Effector memory CD4-positive, alpha-beta T cell (primary cell): ENCODE measurements around the gene ESR1.

Experiments used
- DNase-seq, 3 donors: peaks; one replicate each; pipeline ENCODE4 v3.0.0-alpha.2; 2020
- H3K27ac ChIP-seq: 2 replicates; pipeline ENCODE4 v1.7.0; 2013; ENCODE audit warnings: mild to moderate bottlenecking, low read length, moderate library complexity; ENCODE audit not compliant: insufficient read depth, poor library complexity, severe bottlenecking
- H3K27me3 ChIP-seq: replicated peaks from 2 replicates; pipeline ENCODE4 v1.7.0; 2013; ENCODE audit warnings: mild to moderate bottlenecking, low read length; ENCODE audit not compliant: insufficient read depth, control insufficient read depth, poor library complexity, severe bottlenecking
- H3K36me3 ChIP-seq: 2 replicates; pipeline ENCODE4 v1.7.0; 2013; ENCODE audit warnings: mild to moderate bottlenecking, low read length, moderate library complexity; ENCODE audit not compliant: control insufficient read depth, insufficient read depth
- H3K4me1 ChIP-seq: 2 replicates; pipeline ENCODE4 v1.7.0; 2013; ENCODE audit warnings: low read length, mild to moderate bottlenecking; ENCODE audit not compliant: control insufficient read depth, insufficient read depth, poor library complexity, severe bottlenecking
- H3K4me3 ChIP-seq: 2 replicates; pipeline ENCODE4 v1.7.0; 2013; ENCODE audit warnings: low read length, low read depth, mild to moderate bottlenecking; ENCODE audit not compliant: insufficient read depth, poor library complexity, severe bottlenecking
- H3K9me3 ChIP-seq: 2 replicates; pipeline ENCODE4 v1.7.0; 2013; ENCODE audit warnings: mild to moderate bottlenecking, low read length, moderate library complexity; ENCODE audit not compliant: control insufficient read depth

The ESR1 gene

DNA sequence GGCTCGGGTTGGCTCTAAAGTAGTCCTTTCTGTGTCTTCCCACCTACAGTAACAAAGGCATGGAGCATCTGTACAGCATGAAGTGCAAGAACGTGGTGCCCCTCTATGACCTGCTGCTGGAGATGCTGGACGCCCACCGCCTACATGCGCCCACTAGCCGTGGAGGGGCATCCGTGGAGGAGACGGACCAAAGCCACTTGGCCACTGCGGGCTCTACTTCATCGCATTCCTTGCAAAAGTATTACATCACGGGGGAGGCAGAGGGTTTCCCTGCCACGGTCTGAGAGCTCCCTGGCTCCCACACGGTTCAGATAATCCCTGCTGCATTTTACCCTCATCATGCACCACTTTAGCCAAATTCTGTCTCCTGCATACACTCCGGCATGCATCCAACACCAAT lies 291.2 kb downstream of the ESR1 start:
- Histone ChIP-seq H3K4me1 (no peaks in the 10 kb centered on the region), H3K9me3 (no peaks in the 10 kb centered on the region), H3K27ac (no peak overlapping the region), H3K36me3 (no peaks in the 10 kb centered on the region), H3K4me3 (no peak overlapping the region), H3K27me3 (no peaks in the 10 kb centered on the region)
- no peak for DNase-seq

DNA sequence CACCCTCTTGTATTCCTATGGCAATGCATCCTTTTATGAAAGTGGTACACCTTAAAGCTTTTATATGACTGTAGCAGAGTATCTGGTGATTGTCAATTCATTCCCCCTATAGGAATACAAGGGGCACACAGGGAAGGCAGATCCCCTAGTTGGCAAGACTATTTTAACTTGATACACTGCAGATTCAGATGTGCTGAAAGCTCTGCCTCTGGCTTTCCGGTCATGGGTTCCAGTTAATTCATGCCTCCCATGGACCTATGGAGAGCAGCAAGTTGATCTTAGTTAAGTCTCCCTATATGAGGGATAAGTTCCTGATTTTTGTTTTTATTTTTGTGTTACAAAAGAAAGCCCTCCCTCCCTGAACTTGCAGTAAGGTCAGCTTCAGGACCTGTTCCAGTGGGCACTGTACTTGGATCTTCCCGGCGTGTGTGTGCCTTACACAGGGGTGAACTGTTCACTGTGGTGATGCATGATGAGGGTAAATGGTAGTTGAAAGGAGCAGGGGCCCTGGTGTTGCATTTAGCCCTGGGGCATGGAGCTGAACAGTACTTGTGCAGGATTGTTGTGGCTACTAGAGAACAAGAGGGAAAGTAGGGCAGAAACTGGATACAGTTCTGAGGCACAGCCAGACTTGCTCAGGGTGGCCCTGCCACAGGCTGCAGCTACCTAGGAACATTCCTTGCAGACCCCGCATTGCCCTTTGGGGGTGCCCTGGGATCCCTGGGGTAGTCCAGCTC lies 292.1 kb downstream of the ESR1 start:
- no peaks in the 10 kb centered on the region for H3K4me1 ChIP-seq

DNA sequence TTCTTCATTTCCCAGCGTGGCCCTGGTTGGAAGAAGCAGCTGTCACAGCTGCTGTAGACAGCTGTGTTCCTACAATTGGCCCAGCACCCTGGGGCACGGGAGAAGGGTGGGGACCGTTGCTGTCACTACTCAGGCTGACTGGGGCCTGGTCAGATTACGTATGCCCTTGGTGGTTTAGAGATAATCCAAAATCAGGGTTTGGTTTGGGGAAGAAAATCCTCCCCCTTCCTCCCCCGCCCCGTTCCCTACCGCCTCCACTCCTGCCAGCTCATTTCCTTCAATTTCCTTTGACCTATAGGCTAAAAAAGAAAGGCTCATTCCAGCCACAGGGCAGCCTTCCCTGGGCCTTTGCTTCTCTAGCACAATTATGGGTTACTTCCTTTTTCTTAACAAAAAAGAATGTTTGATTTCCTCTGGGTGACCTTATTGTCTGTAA lies 292.7 kb downstream of the ESR1 start:
- Histone ChIP-seq H3K27ac (no peak overlapping the region), H3K4me3 (no peak overlapping the region), H3K4me1 (no peaks in the 10 kb centered on the region), H3K9me3 (no peaks in the 10 kb centered on the region), H3K27me3 (no peaks in the 10 kb centered on the region), H3K36me3 (no peaks in the 10 kb centered on the region)
- DNase-seq = no peak

More for the DNA sequence above, 292.1 kb downstream of the ESR1 start:
- H3K36me3 ChIP-seq = no peaks in the 10 kb centered on the region
- no peak for DNase-seq
- H3K27me3 ChIP-seq = no peaks in the 10 kb centered on the region
- H3K27ac ChIP-seq = no peak overlapping the region
- no peak overlapping the region for H3K4me3 ChIP-seq
- H3K9me3 ChIP-seq = no peaks in the 10 kb centered on the region

DNA sequence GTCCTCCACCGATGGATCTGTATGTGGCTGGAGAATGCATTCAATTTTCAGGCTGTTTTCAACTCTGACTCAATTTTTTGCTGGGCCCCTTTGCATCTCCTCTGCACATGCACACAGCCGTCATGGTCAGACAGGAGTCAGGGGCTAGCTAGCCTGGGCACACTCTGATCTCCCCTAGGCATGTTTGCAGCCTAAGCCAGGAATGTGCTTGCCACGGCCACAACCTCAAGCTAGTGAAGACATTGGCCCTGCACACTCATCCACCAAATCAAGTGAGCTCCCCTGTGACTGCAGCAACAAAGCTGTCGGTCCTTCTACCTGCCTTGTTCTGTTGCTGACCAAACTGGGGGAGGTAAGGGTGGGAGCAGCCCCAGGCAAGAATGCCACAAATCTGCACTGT lies 300.5 kb downstream of the ESR1 start:
- no peak overlapping the region for H3K27ac ChIP-seq
- DNase-seq = no peak
- H3K4me3 ChIP-seq = no peak overlapping the region
- H3K4me1 ChIP-seq = no peaks in the 10 kb centered on the region
- no peaks in the 10 kb centered on the region for H3K36me3 ChIP-seq
- no peaks in the 10 kb centered on the region for H3K27me3 ChIP-seq
- no peaks in the 10 kb centered on the region for H3K9me3 ChIP-seq

DNA sequence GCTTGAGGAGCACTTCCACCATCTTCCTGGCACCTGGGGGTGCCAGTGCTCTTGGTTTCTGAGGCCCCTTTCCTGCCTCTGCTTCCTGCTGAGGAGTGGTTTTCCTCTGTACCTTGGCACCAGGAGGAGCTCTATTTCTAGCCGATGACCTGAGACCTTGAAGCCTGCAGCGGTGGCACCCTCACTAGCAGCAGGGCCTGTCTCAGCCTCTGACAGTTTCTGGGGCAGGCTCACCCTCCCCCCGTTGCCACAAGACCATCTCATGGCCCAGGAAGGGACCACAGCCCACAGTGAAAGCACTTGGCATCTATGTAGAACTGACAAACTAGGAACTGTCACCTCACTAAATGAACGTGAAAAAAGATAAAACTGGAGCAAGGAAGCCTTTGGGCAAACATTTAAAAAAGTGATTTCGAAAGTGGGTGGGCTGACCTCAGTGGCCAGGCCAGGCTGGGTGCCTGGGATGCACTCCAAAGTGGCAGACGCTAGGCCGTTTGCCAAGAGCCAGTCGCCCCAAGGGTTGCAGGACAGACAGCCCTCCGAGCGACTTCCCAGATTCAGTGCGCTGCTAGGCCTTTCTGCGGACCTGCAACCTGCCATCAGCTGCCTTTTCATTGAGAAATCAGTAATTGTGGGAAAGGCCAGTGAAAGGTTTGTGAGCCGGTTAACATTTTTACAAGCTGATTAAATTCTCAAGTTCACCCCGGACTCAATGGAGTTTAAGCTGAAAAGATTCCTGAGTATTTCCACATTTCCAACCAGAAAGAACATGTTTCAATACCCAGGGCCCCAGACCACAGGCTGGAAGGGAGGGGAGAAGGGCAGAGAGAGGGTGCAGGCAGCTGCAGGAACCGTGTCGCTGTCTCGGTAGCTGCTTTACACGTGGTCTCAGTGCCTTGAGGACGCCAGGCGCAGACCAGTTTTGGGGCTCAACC lies 303.7 kb downstream of the ESR1 start:
- DNase-seq = no peak
- H3K4me3 ChIP-seq = no peak overlapping the region
- H3K9me3 ChIP-seq = no peaks in the 10 kb centered on the region
- no peak overlapping the region for H3K27ac ChIP-seq
- no peaks in the 10 kb centered on the region for H3K36me3 ChIP-seq
- H3K4me1 ChIP-seq = no peaks in the 10 kb centered on the region
- H3K27me3 ChIP-seq = no peaks in the 10 kb centered on the region

DNA sequence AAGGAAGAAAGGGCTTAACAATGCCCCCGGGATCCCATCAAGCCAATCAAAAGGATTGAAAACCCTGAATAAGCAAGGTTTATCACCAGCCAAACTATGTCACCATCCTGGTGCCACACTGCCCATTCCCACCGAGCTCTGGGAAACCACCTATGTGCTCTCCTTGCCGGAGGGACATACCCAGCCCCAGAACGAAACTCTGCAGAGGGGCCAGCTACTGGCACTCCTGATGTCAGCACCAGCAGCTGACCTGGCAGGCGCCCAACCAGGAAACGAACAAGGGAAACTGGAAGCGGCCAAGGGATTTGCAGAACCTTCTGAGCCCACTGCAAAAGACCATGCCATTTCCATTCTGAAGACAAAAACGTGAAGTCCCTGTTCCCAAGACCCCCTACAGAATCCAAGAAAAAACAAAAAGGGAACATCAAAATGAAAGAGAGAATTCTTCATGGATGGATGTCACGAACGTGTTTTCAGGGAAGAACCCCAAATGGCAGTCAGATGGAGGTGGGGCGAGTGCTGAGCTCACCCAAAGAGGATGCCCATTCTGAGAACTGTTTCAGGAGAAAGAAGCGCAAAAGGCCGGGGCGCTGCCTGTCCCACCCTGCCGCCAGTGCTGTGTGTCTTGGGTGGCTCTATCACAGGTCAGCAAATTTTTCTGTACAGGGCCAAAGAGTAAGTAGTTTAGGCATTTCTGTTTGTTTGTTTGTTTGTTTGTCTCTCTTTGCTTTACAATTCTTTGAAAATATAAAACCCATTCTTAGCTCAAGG lies 305.2 kb downstream of the ESR1 start:
- no peak overlapping the region for H3K4me3 ChIP-seq
- no peak for DNase-seq
- H3K27me3 ChIP-seq = no peaks in the 10 kb centered on the region
- H3K4me1 ChIP-seq = no peaks in the 10 kb centered on the region
- H3K36me3 ChIP-seq = no peaks in the 10 kb centered on the region
- no peaks in the 10 kb centered on the region for H3K9me3 ChIP-seq
- no peak overlapping the region for H3K27ac ChIP-seq

DNA sequence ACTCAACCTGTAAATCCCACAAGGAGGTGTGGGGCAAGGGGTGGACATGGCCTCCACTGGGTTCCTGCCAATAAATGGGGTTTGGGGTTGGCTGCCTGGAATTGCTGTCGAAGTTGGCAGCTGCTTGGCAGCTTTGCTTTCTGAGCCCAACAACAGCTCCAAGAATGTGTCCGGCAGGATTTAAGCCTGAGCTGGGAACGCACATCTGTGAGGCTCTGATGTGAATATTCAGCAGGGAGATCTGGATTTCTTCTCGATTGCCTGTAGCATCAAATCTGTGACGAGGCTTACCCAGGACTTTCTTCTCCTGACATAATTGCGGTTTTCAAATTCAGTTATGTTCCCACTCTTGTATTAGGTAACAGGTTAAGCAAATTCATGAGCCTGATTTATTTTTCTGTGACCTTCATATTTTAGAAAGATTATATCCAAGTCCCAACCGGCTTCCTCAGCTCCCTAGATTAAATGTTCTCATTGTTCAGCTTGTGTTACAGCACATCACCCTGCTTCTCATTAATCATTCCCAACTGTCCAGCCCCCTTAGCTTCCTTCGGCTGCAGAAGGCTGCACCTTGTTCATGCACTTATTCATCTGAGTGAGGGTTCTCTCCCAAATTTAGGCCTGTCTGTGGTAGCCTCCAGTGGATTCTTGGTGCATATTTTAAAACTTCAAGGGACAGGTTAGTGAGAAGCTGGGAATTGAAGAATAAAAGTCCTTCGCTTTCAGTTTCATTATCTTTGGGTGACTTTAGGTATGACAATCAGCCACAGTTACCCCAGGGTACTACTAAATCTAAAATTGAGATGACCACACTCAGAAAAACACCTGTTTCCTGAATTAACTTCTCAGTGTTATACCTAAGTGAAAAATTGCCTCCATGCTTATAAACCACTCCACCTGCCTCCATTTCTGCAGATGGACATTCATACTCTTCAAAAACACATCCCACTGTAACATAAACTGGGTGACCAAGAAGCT lies 310.0 kb downstream of the ESR1 start:
- no peak overlapping the region for H3K27ac ChIP-seq
- H3K36me3 ChIP-seq = peaks cover 29% of the 10 kb centered on the region
- no peaks in the 10 kb centered on the region for H3K27me3 ChIP-seq
- H3K9me3 ChIP-seq = no peaks in the 10 kb centered on the region
- no peak for DNase-seq
- no peak overlapping the region for H3K4me3 ChIP-seq
- no peaks in the 10 kb centered on the region for H3K4me1 ChIP-seq

DNA sequence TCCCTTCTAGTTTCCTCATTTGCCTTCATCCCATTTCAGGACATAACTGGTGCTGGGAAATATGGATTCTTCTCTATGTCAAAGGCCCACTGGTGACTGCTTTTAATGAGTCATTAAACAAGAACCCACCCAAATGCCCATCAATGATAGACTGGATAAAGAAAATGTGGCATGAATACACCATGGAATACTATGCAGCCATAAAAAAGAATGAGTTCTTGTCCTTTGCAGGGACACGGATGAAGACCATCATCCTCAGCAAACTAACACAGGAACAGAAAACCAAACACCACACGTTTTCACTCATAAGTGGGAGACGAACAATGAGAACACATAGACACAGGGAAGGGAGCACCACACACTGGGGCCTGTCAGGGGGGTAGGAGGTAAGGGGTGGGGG lies 310.7 kb downstream of the ESR1 start:
- H3K27ac ChIP-seq = no peak overlapping the region
- no peaks in the 10 kb centered on the region for H3K4me1 ChIP-seq
- DNase-seq = no peak
- H3K4me3 ChIP-seq = no peak overlapping the region
- H3K36me3 ChIP-seq = peaks cover 36% of the 10 kb centered on the region
- H3K9me3 ChIP-seq = no peaks in the 10 kb centered on the region
- H3K27me3 ChIP-seq = no peaks in the 10 kb centered on the region

DNA sequence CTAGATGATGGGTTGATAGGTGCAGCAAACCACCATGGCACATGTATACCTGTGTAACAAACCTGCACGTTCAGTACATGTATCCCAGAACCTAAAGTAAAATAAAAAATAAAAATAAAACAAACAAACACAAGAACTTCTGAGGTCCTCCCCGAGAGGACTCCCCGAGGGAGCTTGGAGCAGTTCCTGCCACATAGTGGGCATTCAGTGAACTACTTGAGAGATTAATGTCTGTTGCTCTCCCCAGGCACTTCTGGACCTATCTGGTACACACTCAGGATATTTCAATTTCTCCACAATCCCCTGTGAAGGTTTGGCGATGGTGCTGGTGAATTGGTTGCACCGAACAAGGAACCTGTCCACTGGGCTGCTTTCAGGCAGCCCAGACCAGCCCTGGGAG lies 311.2 kb downstream of the ESR1 start:
- Histone ChIP-seq H3K4me3 (no peak overlapping the region), H3K4me1 (no peaks in the 10 kb centered on the region), H3K27me3 (no peaks in the 10 kb centered on the region), H3K27ac (no peak overlapping the region), H3K9me3 (no peaks in the 10 kb centered on the region), H3K36me3 (peaks cover 40% of the 10 kb centered on the region)
- DNase-seq = no peak
